HG03460 (cell line): ENCODE results near the gene ETV3L.
"Not testable (repeated sequence)": the region's sequence is repeated elsewhere in the genome, so short reads cannot be mapped to it uniquely, and the experiment has no call there.

Experiments
- ATAC-seq: cut with Tn5 transposase; IDR thresholded peaks from one replicate; pipeline ENCODE4 v1.9.1; 2021; ENCODE audit not compliant: unreplicated experiment

The ETV3L gene

DNA sequence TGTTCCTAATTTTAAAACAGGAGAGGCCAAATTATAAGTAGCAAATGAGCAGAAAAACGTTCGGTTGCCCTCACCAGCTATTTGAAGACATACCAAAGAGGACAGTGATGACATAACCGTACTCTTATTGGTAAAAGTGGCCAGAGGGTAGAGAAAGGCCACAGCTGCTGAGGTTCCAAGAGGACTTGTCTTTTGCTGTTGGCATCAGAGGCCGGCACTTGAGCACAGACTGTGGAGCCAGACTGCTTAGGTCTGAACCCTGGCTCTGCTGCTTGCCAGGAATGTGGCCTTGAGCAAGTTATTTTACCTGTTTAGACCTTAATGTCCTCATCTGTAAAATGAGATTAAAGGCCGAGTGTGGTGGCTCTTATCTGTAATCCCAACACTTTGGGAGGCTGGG, 14.9 kb downstream of the ETV3L start:
- no peak for ATAC-seq

DNA sequence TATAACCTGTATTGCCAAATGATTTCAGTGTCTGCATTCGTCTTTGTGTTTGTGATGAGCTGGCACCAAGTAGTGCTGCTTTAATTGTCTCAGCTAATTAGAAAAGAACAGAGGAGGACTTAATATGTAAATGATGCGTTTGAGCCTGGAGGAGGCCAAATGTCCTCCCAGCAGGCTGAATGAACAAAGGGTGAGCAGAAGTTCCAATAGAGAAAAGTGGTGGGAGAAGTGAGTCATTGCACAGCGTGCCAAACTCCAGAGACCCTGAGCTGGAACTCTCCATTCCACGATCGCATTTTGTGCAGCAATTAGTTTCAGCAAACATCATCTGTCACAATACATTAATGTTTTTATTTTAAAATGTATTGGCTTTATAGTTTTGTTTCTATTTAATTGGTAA, 17.9 kb downstream of the ETV3L start:
- no peak for ATAC-seq

DNA sequence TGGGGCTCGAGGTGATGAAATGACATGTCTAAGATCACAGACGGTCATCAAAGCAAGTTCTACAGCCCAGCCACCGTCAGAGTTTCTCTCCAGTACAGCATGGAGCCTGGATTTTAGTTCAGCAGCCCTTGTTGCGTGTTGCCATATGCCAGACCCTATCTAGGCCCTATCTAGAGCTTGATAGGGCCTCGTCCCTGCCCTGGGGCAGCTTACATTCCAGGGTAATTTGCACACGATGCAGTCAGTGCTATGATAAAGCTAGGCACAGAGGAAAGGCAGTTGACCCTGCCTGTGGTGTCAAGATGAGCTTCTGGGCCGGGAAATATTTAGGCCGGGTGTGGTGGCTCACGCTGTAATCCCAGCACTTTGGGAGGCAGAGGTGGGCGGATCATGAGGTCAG, 18.9 kb downstream of the ETV3L start:
- no peak for ATAC-seq

DNA sequence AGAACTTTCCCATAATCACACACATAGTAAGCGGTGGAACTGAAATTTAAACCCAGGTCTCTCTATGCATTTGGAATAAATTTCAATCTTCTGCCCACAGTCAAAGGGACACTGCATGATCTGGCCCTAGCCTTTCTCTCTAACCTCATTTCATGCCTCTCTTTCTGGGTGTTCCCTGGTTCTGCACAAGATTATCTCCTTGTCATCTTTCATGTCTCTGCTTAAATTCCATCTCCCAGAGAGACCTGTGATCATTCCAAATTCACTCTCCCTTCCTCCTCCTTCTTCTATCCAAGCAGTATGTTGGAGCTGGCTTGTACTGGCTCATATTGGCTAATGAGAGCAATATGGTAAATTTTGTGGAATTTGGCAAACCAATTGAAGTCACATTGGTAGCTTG, 22.2 kb downstream of the ETV3L start:
- ATAC-seq: no peak

DNA sequence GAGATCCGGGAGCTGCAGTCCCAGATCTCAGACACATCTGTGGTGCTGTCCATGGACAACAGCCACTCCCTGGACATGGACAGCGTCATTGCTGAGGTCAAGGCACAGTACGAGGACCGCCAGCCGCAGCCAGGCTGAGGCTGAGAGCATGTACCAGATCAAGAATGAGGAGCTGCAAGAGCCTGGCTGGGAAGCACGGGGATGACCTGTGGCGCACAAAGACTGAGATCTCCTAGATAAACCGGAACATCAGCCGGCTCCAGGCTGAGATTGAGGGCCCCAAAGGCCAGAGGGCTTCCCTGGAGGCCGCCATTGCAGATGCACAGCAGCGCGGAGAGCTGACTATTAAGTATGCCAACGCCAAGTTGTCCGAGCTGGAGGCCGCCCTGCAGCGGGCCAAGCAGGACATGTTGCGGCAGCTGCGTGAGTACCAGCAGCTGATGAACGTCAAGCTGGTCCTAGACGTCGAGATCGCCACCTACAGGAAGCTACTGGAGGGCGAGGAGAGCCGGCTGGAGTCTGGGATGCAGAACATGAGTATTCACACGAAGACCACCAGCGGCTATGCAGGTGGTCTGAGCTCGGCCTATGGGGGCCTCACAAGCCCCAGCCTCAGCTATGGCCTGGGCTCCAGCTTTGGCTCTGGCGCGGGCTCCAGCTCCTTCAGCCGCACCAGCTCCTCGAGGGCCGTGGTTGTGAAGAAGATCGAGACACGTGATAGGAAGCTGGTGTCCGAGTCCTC, 25.5 kb downstream of the ETV3L start:
- no peak for ATAC-seq

DNA sequence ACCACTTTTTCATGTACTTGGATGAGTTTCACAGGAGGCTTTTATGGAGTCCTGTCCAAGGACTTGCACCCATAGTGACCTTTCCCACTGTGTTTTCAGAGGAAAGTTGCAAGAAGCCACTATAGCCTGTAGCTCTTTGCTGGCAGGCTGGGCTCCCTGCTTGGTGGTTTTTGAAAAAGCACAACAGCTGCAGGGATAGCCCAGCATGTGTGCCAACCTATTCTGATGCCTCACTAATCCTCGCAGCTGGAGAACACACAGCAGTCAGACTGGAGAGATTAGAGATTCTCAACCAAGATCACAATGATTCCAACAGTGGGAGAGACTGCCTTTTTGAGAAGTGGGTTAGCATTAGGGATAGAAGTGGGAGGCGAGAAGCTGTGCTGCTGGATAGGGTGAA, 30.0 kb downstream of the ETV3L start:
- no peak for ATAC-seq

DNA sequence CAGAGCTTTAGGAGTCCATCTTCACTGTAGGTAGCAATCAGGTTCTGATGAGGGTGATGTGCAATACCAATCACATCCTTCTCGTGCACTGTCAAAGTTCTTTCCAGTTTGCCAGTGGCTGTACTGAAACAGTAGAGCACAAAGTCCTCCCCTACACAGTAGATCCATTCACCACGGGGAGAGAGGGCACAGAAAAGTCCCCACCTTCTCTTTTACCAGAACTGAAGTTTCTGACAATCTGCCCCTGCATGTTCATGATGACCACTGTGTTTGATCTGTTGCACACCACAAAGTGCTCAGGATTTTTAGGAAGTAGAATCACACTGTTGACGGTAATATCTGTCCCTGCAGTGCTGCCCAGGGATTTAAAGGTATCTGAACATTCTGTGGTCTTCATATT, 40.4 kb downstream of the ETV3L start:
- ATAC-seq: not testable (repeated sequence)

DNA sequence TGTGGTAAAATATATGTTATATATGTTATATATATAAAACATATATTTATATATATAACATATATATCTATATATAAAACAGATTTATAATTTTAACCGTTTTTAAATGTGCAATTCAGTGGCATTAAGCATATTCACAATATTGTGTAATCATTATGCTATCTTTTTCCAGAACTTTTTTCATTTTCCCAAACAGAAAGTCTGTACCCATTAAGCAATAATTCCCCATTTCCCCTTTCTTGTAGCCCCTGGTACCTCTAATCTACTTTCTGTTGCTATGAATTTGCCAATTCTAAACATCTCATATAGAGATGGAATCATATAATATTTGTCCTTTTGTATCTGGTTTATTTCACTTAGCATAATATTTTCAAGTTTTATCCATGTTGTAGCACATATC, 43.3 kb downstream of the ETV3L start:
- ATAC-seq: no peak

DNA sequence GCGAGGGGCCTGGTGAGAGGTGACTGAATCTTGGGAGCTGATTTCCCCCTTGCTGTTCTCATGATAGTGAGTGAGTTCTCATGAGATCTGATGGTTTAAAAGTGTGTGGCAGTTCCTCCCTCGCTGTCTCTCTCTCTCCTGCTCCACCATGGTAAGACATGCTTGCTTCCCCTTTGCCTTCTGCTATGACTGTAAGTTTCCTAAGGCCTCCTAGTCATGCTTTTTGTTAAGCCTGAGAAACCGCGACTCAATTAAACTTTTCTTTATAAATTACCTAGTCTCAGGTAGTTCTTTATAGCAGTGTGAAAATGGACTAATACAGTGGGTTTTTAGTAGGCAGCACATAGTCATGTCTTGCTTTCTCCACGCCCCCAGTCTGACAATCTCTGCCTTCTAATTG, 43.9 kb downstream of the ETV3L start:
- ATAC-seq: not testable (repeated sequence)

DNA sequence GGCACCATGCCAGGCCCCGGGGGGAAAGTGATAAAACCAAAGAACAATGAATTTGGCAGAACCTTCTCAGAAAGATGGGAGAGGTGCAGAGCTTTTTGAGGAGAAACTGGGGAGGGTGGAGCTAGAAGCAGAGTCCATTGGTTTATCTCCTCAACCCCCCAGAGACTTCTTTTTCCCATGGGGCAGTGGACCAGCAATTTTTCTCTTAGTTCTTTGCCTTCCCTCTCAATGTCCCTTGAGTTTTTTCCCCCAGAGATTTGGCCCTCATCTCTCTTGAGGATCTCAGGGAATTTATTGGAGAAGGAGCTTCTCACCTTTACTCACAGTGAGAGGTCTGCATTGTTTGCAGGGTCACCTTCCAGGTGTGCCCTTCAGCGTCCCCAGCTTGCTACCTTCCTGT, 48.8 kb downstream of the ETV3L start:
- ATAC-seq: no peak

DNA sequence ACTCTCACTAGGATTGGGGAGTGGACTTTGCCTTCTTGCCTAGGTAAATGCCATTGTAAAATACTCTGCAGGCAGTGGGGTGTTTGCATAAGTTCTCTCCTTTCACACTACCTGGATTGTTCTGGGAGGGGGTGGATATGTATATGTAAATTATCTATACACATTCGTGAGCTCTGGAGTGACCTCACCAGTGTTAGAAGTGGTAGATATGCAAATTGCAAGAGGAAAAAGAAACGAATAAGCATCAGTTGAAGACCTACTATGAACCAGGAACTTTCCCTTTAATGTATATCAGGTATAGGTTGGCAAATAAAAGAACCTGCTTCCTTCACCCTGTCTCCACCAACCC, 52.6 kb downstream of the ETV3L start:
- ATAC-seq: no peak

DNA sequence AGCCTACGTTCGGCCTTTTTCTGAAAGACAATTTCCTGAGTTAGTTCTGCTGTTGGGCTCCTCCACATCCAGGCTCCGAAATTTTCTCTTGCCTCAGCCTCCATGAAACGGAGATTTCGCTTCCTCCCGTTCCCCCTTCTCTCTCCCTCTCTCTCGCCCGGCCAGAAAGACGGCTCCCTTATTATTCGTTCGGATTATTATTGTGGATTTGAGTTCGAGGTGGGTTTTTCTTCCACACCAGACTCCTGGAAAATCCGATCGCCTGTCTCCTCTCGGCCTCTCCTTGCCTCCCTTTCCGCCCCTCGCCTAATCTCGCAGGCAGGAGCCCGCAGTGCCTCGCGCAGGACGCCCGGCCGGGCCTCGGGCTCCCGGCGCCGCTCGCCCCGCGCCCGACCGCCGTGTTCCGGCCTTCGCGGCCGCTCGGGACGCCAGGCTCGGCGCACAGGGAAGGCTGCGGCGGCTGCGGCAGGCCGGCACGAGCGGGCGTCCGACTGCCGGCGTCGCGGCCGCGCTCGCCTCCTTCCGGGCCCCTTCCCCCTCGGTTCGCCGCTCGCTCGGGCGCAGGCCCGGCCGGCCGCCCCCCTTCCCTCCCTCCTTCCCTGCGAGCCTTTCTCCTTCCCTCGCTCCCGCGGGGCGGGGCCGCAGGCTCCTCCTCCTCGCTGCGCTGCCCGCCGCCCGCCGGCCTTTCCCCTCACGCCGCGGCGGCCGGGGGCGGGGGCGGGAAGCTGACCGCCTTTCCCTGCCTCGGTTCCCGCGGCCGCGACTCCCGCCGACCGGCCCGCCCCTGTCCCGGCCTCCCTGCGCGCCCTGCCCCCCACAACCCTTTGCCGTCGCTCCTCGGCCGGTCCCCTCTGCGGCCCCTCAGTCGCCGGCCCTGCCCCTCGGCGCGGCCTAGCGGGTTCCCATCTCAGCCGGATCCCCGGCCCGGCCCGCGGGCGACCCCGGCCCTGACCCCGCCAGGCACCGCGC, 54.1 kb downstream of the ETV3L start, which contains the start of gene ARHGEF11:
ARHGEF11 (minus strand) TSS at position 493 of the 969 bp plus-strand sequence. CDS start 1,412 bp downstream, outside the sequence.
- peak; percentile 57 for ATAC-seq

DNA sequence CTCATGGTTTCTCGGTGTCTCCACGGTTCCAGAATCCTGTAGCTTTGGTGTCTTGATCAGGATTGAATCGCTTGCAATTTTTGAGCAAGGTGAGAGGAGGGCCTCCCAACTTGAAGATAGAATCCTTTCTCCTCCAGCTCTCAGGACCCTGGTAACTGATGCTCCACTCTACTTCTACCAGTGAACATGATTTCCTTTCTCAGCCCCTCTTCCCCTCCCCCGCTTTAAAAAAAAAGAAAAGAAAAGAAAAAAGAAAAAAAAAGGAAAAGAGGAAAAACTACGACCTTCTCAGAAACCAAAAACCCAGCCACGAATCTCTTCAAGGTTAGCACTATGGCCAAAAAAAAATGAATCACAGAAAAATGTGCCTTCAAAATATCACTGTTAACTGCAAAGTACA, 55.3 kb downstream of the ETV3L start:
- ATAC-seq: no peak

DNA sequence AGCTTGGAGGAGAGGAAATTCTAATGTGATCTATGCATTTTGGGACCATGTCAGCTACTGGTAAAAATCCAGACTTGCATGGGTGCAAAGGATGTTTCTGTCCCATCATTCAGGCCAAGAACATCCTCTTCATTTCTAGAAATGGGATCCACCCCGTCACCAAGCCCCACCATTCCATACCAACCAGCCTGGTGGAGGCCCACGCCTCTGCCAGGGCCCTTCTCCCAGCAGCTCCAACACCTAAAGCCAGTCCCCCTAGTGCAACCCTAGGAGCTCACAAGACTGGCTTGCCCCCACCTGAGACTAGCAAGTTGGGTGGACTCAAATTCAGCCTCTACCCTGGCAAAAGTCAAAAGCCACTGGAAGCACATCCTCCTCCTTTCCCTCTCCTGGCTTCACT, 55.9 kb downstream of the ETV3L start:
- no peak for ATAC-seq

DNA sequence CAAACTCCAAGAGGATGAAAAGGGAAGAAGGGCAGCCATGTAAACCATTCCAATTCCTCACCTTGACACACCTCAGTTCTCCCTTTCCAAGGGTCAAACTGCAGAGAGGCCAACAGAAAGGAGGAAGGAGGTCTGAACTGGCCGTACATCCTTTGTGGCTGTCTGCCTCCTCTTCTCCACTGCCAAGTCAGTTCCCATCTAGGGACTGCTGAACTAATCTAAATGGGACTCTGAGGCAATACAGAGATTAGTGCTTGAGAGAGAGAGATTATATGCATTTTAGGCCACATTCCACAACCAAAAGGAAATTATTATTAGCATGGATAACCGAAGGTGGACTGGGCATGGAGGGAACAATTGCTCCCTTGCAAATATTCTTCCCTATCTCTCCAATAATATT, 56.8 kb downstream of the ETV3L start:
- ATAC-seq: no peak
